Panc1 (cell line): Measurements from ENCODE around the gene MIER2. TPM values are rescaled to one million over a fixed set of nuclear protein-coding genes. Genes with fewer than 3 reads are reported as not detected.

ENCODE experiments used
- ATAC-seq: fragments of 200-7000 bp; cut with Tn5 transposase; 2 replicates; pipeline ENCODE4 v1.9.1; 2020; ENCODE audit warnings: mild to moderate bottlenecking, moderate library complexity
- BruUV-seq: library from RNA; stranded (reverse); fragments of 400-500 nt; replicated peaks from 2 replicates; lab custom pipeline; 2021; lab: Mats Ljungman, UMichigan
- CTCF ChIA-PET: fragments of 300-600 bp; sonication (Branson Sonifier 250); formaldehyde crosslinking; loops from one replicate; lab custom pipeline; 2022; ENCODE audit warnings: antibody characterized with exemption; lab: Charles Lee
- POLR2A ChIA-PET: fragments of 300-600 bp; sonication (Branson Sonifier 250); formaldehyde crosslinking; loops from one replicate; lab custom pipeline; 2022; ENCODE audit warnings: antibody characterized with exemption; lab: Charles Lee
- DNase-seq: peaks from one replicate; pipeline ENCODE4 v3.0.0-alpha.2; 2010; ENCODE audit warnings: low read depth, low spot score
- H3K27ac ChIP-seq: 2 replicates; pipeline ENCODE4 v1.5.1; 2011; ENCODE audit warnings: mild to moderate bottlenecking, low read length, inconsistent platforms
- H3K27me3 ChIP-seq: fragments of 200-500 bp; sonication (Bioruptor generic); 2 replicates; pipeline ENCODE4 v1.6.0; 2014; ENCODE audit warnings: low read length, inconsistent platforms; ENCODE audit not compliant: control insufficient read depth, insufficient read depth
- H3K36me3 ChIP-seq: fragments of 200-500 bp; sonication (Bioruptor generic); 2 replicates; pipeline ENCODE4 v1.5.1; 2014; ENCODE audit warnings: inconsistent platforms, mild to moderate bottlenecking, low read length, moderate library complexity; ENCODE audit not compliant: control insufficient read depth, insufficient read depth
- H3K4me1 ChIP-seq: 2 replicates; pipeline ENCODE4 v1.5.1; 2011; ENCODE audit warnings: inconsistent platforms, mild to moderate bottlenecking, low read length, moderate library complexity; ENCODE audit not compliant: control insufficient read depth, insufficient read depth
- H3K4me3 ChIP-seq, 2 experiments: 2 replicates each; pipeline ENCODE4 v1.5.1; 2011 to 2012; ENCODE audit warnings: low read depth in 2 of 2, low read length in 2 of 2, mild to moderate bottlenecking in 2 of 2, inconsistent platforms in 1 of 2, moderate library complexity in 1 of 2
- H3K9me3 ChIP-seq: fragments of 200-500 bp; sonication (Bioruptor generic); 2 replicates; pipeline ENCODE4 v1.5.1; 2014; ENCODE audit warnings: low read depth, mild to moderate bottlenecking, inconsistent platforms, low read length, moderate library complexity; ENCODE audit not compliant: control insufficient read depth, insufficient read depth
- POLR2AphosphoS5 ChIP-seq: IDR thresholded peaks from 2 replicates; pipeline ENCODE4 v1.6.1; 2012; ENCODE audit warnings: mild to moderate bottlenecking, low read depth, low read length, moderate library complexity
- SIN3A ChIP-seq: IDR thresholded peaks from 2 replicates; pipeline ENCODE4 v1.6.1; 2012; ENCODE audit warnings: low read depth, mild to moderate bottlenecking, low read length, moderate library complexity, borderline replicate concordance; ENCODE audit not compliant: insufficient read depth
- TCF7L2 ChIP-seq: IDR thresholded peaks from 2 replicates; pipeline ENCODE4 v1.6.1; 2011; ENCODE audit warnings: mild to moderate bottlenecking, low read depth, low read length, inconsistent platforms
- in situ Hi-C: cut with HindIII; loops from 2 replicates; pipeline ENCODE4 v1.10.0; 2016; ENCODE audit warnings: low sequenced_read_pairs, low pct_unique_long_range_greater_than_20kb
- intact Hi-C: fragments of 100-400 bp; cut with micrococcal nuclease; formaldehyde crosslinking; loops from one replicate; pipeline ENCODE4 v1.10.0; 2022; ENCODE audit not compliant: unreplicated experiment
- total RNA-seq: library from RNA; stranded (reverse); gene quantifications from one replicate; pipeline ENCODE4 v1.2.1, GENCODE V29; 2021; ENCODE audit not compliant: unreplicated experiment
- TF ChIP-seq, protein P1 (sequence below): fragments of 450-650 bp; IDR thresholded peaks from 2 replicates; pipeline ENCODE4 v1.5.1; 2017; ENCODE audit warnings: mild to moderate bottlenecking
- TF ChIP-seq, protein P2 (sequence below), 2 experiments: IDR thresholded peaks; 2 replicates each; pipeline ENCODE4 v1.6.1; 2011 to 2012; ENCODE audit warnings: low read depth in 2 of 2, control low read depth in 1 of 2, low read length in 1 of 2, mild to moderate bottlenecking in 1 of 2, moderate library complexity in 1 of 2; ENCODE audit not compliant: insufficient read depth in 1 of 2

The MIER2 gene
- total RNA-seq, 1 experiment from 2014 or later = 32.1 TPM

DNA sequence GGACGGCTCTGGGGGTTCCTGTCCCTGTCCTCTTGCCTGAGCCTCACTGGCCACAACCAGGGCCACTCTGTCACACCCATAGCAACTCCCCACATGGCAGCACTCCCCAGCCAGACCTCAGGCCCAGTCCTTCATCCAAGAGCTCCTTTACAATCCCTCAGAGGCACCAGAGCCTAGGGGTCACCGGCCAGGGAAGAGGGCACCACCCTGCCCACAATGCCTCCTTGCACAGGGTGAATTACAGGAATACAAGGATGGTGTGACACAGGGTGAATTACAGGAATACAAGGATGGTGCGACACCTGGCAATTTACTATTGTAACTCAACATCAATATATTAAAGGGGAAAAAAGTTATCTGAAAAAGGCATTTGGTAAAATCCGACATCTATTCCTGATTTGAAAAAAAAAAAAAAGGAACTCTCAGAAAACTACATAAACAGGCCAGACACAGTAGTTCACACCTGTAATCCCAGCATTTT lies 16.5 kb downstream of the MIER2 start:
- no peak for TF ChIP-seq TCF7L2
- TF ChIP-seq, protein P1, sequence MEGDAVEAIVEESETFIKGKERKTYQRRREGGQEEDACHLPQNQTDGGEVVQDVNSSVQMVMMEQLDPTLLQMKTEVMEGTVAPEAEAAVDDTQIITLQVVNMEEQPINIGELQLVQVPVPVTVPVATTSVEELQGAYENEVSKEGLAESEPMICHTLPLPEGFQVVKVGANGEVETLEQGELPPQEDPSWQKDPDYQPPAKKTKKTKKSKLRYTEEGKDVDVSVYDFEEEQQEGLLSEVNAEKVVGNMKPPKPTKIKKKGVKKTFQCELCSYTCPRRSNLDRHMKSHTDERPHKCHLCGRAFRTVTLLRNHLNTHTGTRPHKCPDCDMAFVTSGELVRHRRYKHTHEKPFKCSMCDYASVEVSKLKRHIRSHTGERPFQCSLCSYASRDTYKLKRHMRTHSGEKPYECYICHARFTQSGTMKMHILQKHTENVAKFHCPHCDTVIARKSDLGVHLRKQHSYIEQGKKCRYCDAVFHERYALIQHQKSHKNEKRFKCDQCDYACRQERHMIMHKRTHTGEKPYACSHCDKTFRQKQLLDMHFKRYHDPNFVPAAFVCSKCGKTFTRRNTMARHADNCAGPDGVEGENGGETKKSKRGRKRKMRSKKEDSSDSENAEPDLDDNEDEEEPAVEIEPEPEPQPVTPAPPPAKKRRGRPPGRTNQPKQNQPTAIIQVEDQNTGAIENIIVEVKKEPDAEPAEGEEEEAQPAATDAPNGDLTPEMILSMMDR = no peak
- no peak for TF ChIP-seq SIN3A
- no peak for TF ChIP-seq POLR2AphosphoS5
- TF ChIP-seq, protein P2, sequence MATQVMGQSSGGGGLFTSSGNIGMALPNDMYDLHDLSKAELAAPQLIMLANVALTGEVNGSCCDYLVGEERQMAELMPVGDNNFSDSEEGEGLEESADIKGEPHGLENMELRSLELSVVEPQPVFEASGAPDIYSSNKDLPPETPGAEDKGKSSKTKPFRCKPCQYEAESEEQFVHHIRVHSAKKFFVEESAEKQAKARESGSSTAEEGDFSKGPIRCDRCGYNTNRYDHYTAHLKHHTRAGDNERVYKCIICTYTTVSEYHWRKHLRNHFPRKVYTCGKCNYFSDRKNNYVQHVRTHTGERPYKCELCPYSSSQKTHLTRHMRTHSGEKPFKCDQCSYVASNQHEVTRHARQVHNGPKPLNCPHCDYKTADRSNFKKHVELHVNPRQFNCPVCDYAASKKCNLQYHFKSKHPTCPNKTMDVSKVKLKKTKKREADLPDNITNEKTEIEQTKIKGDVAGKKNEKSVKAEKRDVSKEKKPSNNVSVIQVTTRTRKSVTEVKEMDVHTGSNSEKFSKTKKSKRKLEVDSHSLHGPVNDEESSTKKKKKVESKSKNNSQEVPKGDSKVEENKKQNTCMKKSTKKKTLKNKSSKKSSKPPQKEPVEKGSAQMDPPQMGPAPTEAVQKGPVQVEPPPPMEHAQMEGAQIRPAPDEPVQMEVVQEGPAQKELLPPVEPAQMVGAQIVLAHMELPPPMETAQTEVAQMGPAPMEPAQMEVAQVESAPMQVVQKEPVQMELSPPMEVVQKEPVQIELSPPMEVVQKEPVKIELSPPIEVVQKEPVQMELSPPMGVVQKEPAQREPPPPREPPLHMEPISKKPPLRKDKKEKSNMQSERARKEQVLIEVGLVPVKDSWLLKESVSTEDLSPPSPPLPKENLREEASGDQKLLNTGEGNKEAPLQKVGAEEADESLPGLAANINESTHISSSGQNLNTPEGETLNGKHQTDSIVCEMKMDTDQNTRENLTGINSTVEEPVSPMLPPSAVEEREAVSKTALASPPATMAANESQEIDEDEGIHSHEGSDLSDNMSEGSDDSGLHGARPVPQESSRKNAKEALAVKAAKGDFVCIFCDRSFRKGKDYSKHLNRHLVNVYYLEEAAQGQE (IDR thresholded peaks at IDR 0.05; ENCODE audit: insufficient read depth in 1 of 2, low read depth in 2 of 2, low read length in 1 of 2) = no peak
- ChIA-PET CTCF (no interaction called here), POLR2A (no interaction called here)
- Histone ChIP-seq H3K27ac (no peak overlapping the region), H3K4me1 (no peaks in the 10 kb centered on the region), H3K27me3 (no peaks in the 10 kb centered on the region), H3K36me3 (no peaks in the 10 kb centered on the region), H3K9me3 (no peaks in the 10 kb centered on the region; the same call in 1 of the 2 replicates), H3K4me3 (no peak overlapping the region)
- intact Hi-C loops (no loop called here), in situ Hi-C loops (no loop called here)
- no peak for DNase-seq
- no TSS peak for BruUV-seq
- no peak for ATAC-seq

DNA sequence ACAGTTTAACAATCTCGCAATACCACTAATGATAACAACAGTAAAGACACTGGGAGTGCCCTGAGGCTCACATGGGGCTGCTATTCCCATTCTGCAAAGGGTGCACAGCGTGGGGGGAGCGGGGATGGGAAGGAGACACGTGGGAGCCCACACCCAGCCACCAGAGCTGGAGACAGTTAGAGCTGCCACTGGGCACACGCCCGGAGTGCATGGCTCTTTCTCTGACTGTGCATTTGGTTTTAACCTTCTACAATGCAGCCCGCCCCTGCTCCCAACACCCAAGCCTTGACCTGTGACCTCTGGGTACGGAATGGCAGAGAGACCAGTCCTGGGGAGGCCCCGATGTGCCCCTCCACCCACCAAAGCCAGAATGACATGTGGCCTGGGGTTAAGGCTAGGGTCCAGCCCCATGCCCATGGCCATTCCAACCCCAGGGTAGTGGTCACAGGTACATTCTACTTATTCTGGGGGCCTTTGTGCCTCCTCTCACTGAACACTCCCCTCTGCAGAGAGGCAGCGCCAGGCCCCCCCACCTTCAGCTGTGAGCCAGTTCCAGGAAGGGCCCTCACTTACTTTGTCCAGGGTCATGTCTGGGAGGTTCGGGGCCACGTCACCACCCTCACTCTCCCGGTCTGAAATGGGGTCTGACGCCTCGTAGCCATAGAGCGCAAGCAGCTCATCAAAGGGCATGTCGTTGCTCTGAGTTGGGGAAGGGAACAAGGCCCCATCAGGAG lies 17.1 kb downstream of the MIER2 start:
- ATAC-seq (no peak), DNase-seq (no peak)
- in situ Hi-C loops = no loop called here
- ChIA-PET CTCF (no interaction called here), POLR2A (no interaction called here)
- TF ChIP-seq, protein P2 (IDR thresholded peaks at IDR 0.05; ENCODE audit: insufficient read depth in 1 of 2, low read depth in 2 of 2, low read length in 1 of 2) = no peak
- TF ChIP-seq, protein P1 = no peak
- TF ChIP-seq POLR2AphosphoS5 = no peak
- TF ChIP-seq SIN3A = no peak
- TF ChIP-seq TCF7L2 = no peak
- Histone ChIP-seq H3K4me1 (no peaks in the 10 kb centered on the region), H3K27ac (no peak overlapping the region), H3K9me3 (no peaks in the 10 kb centered on the region; the same call in 1 of the 2 replicates), H3K27me3 (no peaks in the 10 kb centered on the region), H3K4me3 (no peak overlapping the region), H3K36me3 (no peaks in the 10 kb centered on the region)
- intact Hi-C loops = no loop called here
- no TSS peak for BruUV-seq
